ENCODE data around the gene OSBPL10. TPM values are rescaled to one million over a fixed set of nuclear protein-coding genes. Genes with fewer than 3 reads are reported as not detected.
A peak's percentile ranks its signal among the peaks of the same experiment; 100 is the strongest.

OSBPL10 gene
- total and polyA plus RNA-seq, 2 donors (not counting 1 experiment from before 2014, with no cell fraction given) = 88.5 to 310 TPM

DNA sequence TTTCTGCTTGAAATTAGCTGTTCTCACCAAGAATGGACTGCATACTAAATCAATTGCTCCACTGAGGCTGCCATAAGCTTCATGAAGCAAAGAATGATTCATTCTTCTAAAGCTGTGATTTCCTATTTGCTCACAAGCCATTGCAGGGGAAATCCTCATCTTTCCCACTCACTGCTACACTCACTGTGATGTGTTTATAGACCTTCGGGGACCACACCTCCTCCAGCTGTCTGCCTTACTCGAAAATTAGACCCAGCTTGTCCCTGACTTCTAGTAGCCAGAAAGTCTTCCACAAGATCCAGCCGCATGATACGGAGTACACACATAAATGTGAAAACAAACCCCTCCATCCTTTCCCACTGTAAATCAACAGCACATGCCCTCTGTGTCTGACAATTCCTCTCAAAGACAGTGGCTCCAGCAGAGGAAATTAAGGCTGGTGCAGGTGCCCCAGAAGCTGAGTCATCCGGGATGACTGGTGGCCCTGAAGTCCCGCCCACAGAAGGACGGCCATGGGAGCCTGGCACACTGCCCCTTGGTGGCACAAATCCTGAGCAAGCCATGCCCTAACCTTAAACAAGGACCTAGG is 276.4 kb downstream of the OSBPL10 start:
- ChIA-PET POLR2A (interaction anchor here (0.7 kb wide), 1 partner anchor 20 kb away, joined by 7 read pairs; no protein-coding TSS in a partner anchor), CTCF (interaction anchor here (0.7 to 1.1 kb wide), 2 partner anchors 12 to 17 kb away, joined by 3 read pairs; no protein-coding TSS in a partner anchor)
- H3K4me3 ChIP-seq (ENCODE audit: control extremely low read depth in 1 of 5, extremely low read depth in 1 of 5, insufficient read depth in 1 of 5, low read depth in 2 of 5, low read length in 4 of 5) = no peak overlapping the region
- no peaks in the 10 kb centered on the region for H3K27me3 ChIP-seq (replicated peaks in 1 of 4; ENCODE audit: control extremely low read depth in 1 of 4, control insufficient read depth in 3 of 4, insufficient read depth in 4 of 4, low read length in 3 of 4)
- H3K4me1 Mint-ChIP-seq = peaks cover 47% of the 10 kb centered on the region
- no peaks in the 10 kb centered on the region for H3K27me3 Mint-ChIP-seq
- no peak overlapping the region for H2AFZ ChIP-seq (ENCODE audit: insufficient read depth, low read depth, low read length, poor library complexity, severe bottlenecking)
- H4K20me1 ChIP-seq (ENCODE audit: control insufficient read depth, insufficient read depth, low read length, poor library complexity, severe bottlenecking) = peaks cover 66% of the 10 kb centered on the region
- H3K27ac ChIP-seq (ENCODE audit: low read length in 2 of 2) = no peak overlapping the region
- peak overlapping the region; percentile 38 for H3K4me3 Mint-ChIP-seq
- ATAC-seq (ENCODE audit: low read depth) = peak; percentile 67
- peaks cover 8 to 69% of the 10 kb centered on the region in 2 experiments for H3K36me3 ChIP-seq (replicated peaks in 1 of 2; ENCODE audit: control extremely low read depth in 1 of 2, control insufficient read depth in 1 of 2, extremely low read depth in 1 of 2, insufficient read depth in 2 of 2, low read length in 1 of 2)
- WGBS (ENCODE audit: insufficient coverage) = 20% methylated on average over 7 of the region's 7 CpGs
- no peak for TF ChIP-seq CTCF (IDR thresholded peaks at IDR 0.05)
- no peak for TF ChIP-seq EZH2 (IDR thresholded peaks at IDR 0.05; ENCODE audit: borderline replicate concordance, insufficient read depth, low read depth, low read length, poor library complexity, severe bottlenecking)
- no peak for DNase-seq
- H3K9me3 ChIP-seq (ENCODE audit: control extremely low read depth in 1 of 3, control insufficient read depth in 2 of 3, insufficient read depth in 1 of 3, low read length in 2 of 3) = no peaks in the 10 kb centered on the region
- no peak overlapping the region for H3K4me2 ChIP-seq (replicated peaks; ENCODE audit: low read depth, low read length, poor library complexity, severe bottlenecking)
- peaks cover 27% of the 10 kb centered on the region for H3K79me2 ChIP-seq (ENCODE audit: control insufficient read depth, insufficient read depth, low read length)
- peaks cover 0 to 2% of the 10 kb centered on the region in 2 donors for H3K4me1 ChIP-seq (ENCODE audit: control insufficient read depth in 2 of 2, insufficient read depth in 2 of 2, low read length in 2 of 2)
- H3K27ac Mint-ChIP-seq = peak overlapping the region; percentile 82
- intact Hi-C loops (cut with micrococcal nuclease) = no loop called here
- no peak overlapping the region for H3K9ac ChIP-seq (ENCODE audit: low read length)
- no peaks in the 10 kb centered on the region for H3K9me3 Mint-ChIP-seq (ENCODE audit: insufficient read depth)

DNA sequence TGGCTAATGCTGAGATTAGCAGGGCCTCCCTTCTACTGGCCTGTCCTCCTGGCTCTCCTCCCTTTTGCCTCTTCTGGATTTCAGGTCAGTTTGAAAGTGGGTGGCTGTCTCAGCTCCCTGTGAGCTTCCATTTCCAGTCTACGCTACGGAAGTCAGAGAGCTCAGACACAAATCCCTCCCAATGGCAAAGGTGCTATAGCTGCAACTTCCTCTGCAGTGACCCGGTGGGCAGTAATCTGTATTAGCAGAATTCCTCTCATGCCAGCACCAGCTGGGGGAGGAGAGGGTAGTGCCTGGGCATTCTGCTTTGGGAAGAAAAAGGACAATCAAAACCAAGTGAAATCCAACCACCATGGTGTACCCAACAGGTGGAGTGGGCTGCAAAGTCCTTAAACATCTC is 276.9 kb downstream of the OSBPL10 start:
- CTCF ChIA-PET = interaction anchor here (0.7 to 1.1 kb wide), 2 partner anchors 12 to 17 kb away, joined by 3 read pairs; no protein-coding TSS in a partner anchor

More for the DNA sequence above, 276.9 kb downstream of the OSBPL10 start:
- H3K27ac Mint-ChIP-seq = peak overlapping the region; percentile 82
- Histone ChIP-seq H3K9me3 (ENCODE audit: control extremely low read depth in 1 of 3, control insufficient read depth in 2 of 3, insufficient read depth in 1 of 3, low read length in 2 of 3) (no peaks in the 10 kb centered on the region), H3K27ac (ENCODE audit: low read length in 2 of 2) (no peak overlapping the region), H3K4me2 (replicated peaks; ENCODE audit: low read depth, low read length, poor library complexity, severe bottlenecking) (no peak overlapping the region), H3K36me3 (replicated peaks in 1 of 2; ENCODE audit: control extremely low read depth in 1 of 2, control insufficient read depth in 1 of 2, extremely low read depth in 1 of 2, insufficient read depth in 2 of 2, low read length in 1 of 2) (peaks cover 8 to 70% of the 10 kb centered on the region in 2 experiments), H2AFZ (ENCODE audit: insufficient read depth, low read depth, low read length, poor library complexity, severe bottlenecking) (no peak overlapping the region), H3K9ac (ENCODE audit: low read length) (no peak overlapping the region), H3K27me3 (replicated peaks in 1 of 4; ENCODE audit: control extremely low read depth in 1 of 4, control insufficient read depth in 3 of 4, insufficient read depth in 4 of 4, low read length in 3 of 4) (no peaks in the 10 kb centered on the region), H3K79me2 (ENCODE audit: control insufficient read depth, insufficient read depth, low read length) (peaks cover 27% of the 10 kb centered on the region), H3K4me3 (ENCODE audit: control extremely low read depth in 1 of 5, extremely low read depth in 1 of 5, insufficient read depth in 1 of 5, low read depth in 2 of 5, low read length in 4 of 5) (no peak overlapping the region), H4K20me1 (ENCODE audit: control insufficient read depth, insufficient read depth, low read length, poor library complexity, severe bottlenecking) (peaks cover 67% of the 10 kb centered on the region), H3K4me1 (ENCODE audit: control insufficient read depth in 2 of 2, insufficient read depth in 2 of 2, low read length in 2 of 2) (no peaks in the 10 kb centered on the region)
- POLR2A ChIA-PET = no interaction called here
- H3K27me3 Mint-ChIP-seq = no peaks in the 10 kb centered on the region
- WGBS (ENCODE audit: insufficient coverage) = 100% methylated on average over 1 of the region's 3 CpGs
- TF ChIP-seq EZH2 (IDR thresholded peaks at IDR 0.05; ENCODE audit: borderline replicate concordance, insufficient read depth, low read depth, low read length, poor library complexity, severe bottlenecking) = no peak
- TF ChIP-seq CTCF (IDR thresholded peaks at IDR 0.05) = no peak
- ATAC-seq (ENCODE audit: low read depth) = no peak
- no peaks in the 10 kb centered on the region for H3K9me3 Mint-ChIP-seq (ENCODE audit: insufficient read depth)
- H3K4me1 Mint-ChIP-seq = peaks cover 43% of the 10 kb centered on the region
- intact Hi-C loops (cut with micrococcal nuclease) = no loop called here
- no peak overlapping the region for H3K4me3 Mint-ChIP-seq
- no peak for DNase-seq

All from B cell (primary cell).